HG03103 (cell line): ENCODE measurements around the gene CAMTA1.

Source experiments
- ATAC-seq: cut with Tn5 transposase; IDR thresholded peaks from one replicate; pipeline ENCODE4 v1.9.1; 2021; ENCODE audit warnings: low read depth; ENCODE audit not compliant: unreplicated experiment

Gene CAMTA1

DNA sequence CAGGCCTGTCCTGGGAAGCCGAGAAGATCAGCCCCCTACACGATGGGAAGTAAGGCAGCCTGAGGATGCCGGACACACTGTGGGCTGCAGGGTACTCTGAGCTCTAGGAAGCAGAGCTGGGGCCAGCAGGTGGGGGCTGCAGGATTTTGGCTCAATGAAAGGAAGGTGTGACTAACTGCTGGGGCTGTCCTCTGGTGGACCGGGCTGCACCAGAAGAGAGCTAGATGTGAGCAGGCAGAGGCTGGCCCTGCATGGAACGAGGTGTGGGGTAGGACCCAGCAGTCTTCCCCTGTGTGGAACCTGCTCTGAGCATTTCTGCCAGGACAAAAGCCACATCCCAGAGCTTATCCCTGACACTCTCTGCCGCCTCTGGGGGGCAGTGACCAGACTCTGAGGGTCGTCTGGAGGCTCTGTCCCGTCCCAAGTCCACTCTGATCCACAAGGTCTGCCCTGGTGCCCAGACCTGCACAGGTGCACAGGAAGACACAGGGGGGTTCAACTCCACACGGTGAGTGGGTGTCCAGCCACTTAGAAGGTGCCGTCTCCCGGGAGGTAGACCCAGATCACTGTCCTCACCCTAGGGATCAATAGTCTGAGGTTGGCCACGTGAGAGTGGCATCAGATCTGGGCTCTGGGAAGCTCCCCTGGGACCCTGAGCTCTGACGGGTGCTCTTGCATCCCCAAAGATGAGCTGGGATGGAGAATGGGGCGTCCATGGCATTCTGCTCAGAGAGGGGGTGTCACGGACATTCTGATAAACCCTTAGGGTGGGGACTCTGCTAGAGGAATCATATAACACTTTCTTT, 798.2 kb downstream of the CAMTA1 start:
- no peak for ATAC-seq

DNA sequence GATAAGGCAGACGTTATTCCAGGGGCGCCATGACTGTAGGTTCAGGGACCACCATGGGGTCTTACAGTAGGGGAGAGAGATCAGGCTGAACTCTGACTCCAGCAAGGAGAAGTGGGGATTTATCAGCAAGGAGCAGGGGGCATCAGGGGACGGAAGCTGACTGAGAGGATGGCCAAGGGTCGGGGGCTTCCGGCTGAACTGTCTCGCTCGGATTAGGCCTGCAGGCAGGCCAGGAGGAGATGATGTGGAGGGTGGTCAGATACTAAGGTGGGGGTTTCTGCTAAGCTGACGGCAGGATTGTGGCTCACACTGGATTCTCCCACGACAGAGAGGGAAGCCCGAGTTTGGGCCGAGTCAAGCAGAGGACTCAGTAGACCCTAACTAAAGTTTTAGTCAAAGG, 798.9 kb downstream of the CAMTA1 start:
- ATAC-seq, result no peak

DNA sequence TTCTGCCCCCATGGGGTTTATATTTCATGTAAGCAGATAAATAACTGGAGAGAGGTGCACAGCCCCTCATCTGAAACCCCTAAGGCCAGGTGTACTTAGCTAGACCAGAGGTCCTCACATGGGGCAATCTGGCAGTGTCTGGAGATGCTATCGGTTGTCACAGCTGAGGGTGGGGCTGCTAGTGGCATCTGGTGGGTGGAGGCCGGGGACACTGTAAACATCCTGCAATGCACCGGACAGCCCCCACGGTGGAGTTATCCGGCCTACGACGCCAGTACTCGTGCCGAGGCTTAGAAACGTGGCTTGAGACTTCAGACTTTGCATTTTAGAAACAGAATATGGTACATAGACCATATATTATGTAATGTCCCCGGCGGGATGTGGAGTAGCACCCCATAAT, 799.4 kb downstream of the CAMTA1 start:
- ATAC-seq, result no peak

DNA sequence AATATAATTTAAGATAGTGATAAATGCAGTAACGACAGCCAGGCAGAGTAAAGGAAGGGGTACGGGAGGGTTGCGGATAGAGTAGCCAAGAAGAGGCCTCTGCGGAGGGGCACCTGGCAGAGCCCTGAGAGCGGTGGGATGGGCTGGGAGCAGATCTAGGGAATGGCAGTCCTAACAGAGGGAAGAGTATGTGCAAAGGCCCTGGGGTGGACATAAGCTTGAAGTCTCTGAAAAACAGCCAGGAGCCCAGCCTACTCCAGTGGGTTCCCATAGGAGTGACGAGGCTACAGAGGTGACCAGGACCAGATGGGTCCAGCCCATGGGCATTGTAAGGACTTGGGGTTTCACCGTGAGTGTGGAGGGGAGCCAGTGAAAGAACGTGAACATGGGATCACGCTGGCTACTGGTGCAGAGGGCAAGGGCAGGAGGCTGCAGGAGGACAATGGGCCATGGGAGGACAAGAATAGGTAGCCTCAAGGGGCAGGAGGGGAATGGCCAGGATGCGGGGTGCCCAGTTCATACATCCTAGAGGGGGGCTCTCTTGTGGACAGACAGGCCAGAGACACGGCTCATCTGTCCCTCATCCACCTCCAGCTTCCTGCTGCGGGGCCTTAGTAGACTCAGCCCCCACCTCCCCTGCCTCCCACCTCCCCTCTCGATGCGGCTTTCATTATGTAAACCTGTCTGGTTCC, 800.1 kb downstream of the CAMTA1 start:
- ATAC-seq, result no peak

DNA sequence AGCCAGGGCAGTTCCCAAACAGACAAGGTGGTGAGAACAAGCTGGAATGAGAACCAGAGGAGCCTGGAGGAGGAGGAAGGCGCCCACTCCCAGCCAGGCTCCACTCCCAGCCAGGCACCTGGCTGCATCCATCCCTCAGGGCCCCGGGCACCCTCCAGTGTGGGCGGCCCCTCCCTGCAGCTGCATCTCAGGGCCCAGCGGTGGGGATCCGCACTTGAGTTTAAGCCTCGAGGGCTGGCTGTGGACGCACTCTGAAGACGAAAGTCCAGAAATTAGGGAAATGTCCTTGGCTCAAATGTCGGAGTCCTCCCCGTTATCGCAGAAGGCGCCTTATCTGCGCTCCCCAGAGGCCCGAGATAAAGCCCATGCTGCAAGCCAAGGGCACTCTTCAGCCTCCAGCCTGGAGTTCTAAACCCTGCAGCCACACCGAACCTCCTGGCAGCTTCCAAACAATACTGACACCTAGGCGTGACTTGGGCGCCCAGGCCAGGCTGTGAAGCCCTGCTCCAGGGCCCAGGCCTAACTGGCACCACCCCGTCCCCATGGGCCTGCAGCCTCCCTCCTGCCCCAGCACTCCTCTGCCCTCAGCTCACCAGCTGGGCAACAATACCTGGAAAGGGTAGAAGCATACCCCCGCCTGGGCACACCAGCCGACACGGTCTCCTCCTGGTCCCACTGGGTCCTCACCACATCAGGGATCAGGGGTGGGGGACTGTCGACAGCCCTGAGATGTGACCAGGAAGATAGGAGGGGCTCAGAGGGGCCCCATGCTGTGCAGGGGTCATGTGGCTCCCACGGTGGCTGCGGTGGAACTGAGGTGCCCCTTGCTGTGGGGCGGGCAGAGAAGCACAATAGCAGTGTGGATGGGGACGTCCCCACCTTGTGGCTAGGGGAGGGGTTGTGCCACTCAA, 801.0 kb downstream of the CAMTA1 start:
- no peak for ATAC-seq

DNA sequence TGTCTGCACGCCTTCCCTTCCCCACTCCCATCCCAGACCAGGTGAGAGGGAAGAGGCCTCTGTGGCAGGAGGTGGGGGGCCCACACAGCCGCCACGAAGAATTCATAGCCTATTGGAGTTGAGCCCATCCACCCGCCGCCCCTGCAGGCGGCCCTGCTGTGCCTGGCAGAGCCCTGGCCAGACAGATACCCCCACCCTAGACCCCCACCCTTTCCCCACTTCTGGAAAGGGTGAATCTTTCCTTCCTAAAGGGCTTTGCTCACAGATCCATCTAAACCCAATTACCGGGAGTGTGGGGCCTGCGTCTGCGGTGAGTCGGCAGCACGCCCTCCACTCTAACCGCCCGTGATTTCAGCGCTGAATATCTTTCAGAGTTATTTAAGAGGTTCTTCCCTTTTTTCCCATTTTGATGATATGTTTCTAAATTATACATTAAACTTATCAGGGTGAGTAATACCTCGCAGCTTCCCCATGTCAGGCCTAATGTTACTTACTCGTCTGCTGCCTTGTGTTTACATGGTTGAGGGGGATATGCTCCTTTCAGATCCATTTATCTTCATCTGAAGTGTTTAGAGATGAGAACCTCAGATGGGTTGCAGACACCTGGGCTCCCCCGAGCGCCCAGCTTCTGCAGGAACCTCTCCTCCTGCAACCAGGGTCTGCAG, 802.0 kb downstream of the CAMTA1 start:
- ATAC-seq, result no peak

DNA sequence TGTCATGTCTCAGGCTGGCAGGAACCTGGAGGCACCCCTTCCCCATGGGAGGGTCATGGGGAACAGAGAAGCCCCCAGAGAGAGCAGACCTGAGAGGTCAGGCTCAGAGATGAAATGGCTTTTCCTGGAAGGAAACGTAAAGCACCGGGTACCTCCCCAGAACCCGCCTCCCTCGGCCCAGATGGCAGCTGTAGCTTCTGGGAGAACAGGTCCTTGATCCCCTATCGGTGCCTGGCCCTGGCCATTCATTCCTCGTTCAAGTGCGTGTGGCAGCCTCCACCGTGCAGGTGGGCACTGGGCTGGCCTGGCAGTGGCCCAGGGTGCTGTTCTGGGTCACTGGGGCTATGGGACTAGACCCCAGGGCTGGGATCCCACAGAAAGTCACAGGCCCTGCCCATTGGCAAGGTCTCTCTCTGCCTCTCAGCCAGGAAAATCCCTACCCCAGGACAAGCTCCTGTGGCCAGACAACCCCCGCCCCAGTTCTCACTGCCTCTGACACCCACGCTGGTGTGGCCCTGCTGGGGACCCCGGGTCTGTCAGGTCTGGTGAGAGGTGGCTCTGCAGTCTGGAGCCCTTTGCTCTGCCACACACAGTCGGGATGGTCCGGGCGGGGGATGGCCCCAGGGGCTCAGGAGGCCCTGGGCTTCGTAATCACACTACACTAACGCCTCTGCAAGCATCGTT, 802.7 kb downstream of the CAMTA1 start:
- ATAC-seq, result no peak

DNA sequence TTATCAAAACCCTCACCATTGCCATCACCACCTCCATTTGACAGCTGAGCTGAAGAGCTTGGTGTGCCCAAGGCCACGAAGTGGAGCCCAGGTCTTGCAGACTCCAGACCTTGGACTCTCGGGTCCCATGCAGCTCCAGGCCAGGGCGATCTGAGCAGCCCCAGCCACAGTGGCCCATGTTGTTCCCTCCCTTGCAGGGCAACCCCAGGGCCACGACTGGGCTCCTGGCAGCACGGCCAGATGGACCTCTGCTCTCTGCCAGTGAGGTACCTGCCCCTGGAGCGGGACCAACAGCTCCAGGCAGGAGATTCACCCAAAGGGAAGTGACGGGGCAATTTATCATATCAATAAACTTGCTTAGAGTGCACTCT, 803.2 kb downstream of the CAMTA1 start:
- ATAC-seq, result no peak

DNA sequence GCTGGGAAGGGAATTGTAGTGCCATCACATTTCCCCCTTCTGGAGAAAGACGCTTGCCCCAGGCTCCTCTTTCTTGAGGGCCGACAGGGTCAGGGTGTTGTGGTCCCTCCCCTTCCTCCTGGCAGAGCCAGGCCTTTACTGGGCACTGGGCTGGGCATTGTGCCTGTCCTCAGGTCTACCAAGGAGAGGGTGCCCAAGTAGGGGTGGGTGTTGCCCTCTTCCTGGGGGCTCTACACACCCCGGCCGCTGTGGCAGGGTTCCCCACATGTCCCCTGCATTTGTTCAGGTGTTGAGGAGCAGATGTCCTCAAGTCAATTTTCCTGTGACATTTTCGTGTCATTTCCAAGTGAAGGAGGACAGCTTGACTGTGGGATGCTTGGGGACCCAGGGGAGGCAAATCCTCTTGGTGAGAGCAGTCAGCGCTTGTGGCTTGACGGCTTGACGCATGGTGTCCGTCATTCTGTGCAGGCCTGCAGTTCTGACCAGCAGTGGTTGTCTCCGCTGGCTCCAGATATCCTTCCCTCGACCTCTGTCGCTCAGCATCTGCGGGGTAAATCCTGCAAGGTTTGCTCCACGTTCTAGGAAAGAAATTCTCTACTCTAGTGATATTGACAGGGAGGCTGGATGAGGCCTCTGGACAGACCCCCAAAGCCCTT, 804.0 kb downstream of the CAMTA1 start:
- no peak for ATAC-seq

DNA sequence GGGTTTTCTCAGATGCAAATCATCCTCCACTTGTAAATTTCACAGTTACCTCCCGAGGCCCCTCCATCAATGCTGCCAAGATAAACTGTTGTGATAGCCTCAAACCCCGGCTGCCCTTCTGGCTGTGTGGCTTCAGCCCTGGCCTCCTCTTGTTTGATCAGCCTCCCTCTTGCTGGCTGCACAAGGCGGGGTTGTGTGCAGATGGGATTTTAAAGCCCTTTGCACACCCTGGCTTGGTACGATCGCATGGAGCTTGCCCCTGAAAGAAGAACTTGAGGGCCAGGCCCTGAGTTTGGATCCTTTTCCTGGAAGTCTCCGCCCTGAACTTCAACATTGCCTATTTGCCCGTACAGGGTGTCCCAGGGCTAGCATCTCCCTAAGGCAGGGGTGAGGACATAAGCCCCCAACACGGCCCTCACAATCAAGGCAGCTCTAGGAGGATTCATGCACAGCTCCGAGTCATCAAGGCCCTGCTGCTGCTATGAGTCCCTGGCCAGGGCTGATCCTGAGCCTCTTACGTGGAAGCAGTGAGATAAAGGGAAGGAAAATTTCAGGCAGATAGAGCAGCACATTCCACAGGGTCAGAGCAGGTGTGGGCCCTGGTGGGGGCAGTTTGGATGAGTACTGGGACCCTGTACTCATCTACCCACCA, 804.6 kb downstream of the CAMTA1 start:
- ATAC-seq, result no peak

DNA sequence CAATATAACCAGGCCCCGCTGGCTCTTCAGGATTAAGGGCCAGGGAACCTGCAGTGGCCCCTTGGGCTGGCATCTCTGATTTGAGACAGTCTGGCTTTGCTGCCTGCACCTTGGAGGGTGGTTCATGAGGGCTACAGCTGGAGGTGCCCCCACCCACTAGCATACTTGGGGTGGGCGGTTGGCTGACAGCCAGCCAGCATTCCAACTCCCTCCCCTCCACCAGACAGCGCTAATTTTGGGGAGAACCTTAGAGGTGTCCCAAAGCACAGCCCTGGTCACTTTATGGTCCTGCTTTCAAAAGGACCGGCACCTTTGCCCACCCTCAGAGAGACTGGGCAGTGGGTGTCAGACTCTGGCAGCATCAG, 805.2 kb downstream of the CAMTA1 start:
- ATAC-seq, result no peak

DNA sequence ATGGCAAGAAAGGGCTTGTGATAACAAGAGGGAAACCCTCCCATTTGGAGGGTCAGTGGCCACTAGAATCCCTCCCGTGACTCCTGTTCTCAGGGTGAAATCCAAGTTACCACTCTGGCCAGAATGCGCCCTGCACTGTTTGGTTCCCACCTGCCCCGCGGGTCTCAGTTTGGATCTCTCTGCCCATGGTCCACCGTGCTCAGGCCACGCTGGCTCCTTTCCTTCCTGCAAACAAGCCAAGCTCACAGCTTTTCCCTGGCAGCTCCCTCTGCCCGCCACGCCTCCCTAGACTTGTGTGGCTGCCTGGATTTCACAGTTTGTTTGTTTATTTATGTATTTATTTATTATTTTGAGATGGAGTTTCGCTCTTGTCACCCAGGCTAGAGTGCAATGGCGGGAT, 806.3 kb downstream of the CAMTA1 start:
- no peak for ATAC-seq

DNA sequence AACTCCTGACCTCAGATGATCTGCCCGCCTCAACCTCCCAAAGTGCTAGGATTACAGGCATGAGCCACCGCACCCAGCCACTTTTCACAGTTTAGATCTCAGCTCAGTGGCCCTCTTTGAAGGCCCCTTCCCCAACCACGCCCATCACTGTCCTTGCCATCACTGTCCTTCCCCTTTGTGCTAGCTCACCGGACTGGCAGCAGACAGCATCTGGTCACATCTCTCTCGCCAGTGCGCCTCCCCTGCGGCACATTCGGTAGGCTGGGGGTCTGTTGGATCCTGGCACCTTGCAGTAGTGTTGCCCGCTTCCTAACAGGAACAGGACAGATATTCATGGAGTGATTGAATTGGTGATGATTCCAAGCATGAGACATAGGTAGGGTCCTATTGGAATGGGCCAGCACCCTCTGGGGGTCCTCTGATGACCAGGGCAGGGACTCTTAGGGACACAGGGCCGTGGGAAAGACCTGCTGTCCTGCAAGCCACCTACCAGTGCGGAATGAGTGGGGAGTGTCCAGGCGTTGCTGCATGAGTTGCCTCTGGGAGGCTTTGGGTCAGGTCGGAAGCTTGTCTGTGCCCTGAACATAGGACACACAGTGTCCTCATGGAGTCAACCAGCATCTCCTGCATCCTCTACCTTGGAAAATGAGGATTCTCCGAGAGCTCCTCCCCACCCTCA, 807.0 kb downstream of the CAMTA1 start:
- ATAC-seq, result no peak

DNA sequence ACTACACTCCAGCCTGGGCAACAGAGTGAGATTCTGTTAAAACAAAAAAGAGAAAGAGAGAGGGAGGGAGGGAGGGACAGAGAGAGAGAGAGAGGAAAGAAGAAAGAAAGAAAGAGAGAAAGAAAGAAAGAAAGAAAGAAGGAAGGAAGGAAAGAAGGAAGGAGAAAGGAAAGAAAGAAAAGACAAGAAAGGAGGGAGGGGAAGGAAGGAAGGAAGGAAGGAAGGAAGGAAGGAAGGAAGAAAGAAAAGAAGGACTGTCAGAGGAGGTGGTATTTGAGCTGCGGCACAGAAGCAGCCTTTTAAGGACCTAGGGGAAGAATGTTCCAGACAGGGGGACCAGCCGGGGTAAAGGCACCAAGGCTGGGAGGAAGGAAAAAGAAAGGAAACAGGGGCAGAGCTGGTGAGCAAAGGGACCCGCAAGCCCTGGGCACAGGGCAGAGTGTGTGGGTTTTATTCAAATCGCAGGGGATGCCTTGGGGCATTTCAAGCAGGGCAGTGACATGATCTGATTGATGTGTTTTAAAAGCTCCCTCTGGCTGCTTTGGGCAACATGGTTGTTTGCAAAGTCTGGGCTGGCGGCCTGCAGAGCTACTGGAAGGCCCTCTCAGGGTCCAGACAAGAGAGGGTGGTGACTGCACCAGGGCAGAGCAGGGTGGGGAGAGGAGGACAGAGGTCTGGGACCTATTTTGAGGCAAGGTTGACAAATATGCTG, 808.9 kb downstream of the CAMTA1 start:
- no peak for ATAC-seq

DNA sequence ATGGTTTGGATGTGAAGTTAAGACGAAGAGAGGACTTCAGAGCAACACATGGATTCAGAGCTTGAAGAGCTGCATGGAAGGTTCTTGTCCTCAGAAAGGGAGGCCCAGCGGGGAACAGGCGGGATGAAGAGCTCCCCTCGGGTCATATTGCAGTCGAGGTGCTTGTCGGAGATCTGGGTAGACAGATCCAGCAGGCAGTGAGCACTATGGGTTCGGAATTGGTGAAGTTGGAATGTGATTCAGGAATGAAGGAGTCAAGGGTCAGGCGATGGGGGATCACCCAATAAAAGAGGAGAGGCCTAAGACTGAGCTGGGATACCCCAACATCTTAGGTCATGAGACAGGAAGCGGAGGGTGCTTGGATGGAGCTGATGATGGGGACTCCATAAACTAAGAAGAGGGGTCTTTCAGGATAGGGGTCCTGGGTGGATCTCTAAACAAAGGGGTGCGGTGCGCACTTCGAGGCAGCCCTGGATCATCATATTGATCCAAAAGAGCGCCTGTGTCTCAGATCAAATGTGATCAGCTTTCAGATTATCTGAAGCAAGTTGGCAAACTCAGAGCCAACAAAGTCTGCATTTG, 809.6 kb downstream of the CAMTA1 start:
- no peak for ATAC-seq

DNA sequence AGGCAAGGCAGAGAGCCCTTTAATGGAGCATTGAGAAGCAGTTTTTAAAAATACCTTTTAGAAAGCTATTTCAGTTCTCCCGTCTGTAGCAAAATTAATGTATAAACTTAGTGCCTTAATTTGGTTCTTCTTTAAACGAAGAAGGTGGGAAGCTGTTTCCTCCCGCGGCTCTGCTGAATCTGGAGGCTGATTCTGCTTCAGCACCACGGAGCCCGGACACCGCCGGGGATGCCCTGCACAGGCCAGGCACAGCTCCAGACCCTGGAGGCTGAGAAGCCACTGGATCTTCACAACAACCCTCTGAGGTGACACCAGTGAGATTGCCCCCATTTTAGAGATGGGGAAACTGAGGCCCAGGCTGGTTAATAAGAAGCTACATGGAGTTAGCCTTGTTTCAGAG, 810.1 kb downstream of the CAMTA1 start:
- ATAC-seq, result no peak

DNA sequence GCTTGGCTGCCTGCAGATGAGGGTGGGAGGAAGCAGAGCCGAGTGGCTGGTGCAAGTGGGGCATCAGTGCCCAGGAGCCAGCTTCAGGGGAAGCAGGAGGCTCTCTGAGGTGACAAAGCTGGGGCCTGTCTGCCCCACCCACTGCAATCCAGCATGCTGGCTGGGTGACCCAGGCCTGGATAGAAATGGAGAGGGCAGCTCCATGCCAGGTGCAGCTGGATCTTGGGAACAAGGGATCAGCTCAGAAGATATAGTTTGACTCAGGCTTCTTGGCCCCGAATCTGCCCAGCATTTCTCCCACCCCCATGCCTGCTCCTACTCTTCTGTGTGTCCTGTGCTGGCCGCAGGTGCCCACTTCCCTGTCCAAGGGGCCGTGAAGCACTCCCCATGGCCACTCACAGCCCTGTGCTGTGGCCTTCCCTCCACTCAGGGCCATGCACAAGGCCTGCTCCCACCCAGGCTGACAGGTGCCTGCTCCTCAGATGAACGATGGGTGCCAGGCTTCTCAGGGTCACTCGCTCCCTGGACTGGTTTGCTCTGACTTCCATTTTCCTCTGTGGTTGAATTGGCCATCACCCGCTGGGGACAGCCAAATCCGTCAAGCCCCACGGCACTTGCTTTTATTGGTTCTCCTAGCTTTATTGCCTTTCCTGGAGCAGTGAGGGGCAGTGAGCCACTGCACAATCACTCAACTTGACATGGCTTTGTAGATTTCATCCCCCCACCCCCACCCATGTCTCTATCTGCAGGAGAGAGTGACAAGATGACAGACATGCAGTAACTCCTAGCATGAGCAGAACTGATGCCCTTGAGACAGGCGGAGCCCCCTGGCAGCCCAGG, 811.1 kb downstream of the CAMTA1 start:
- no peak for ATAC-seq
